ENCODE results near the gene POMGNT1.
A peak's percentile ranks its signal among the peaks of the same experiment; 100 is the strongest.

POMGNT1 gene

DNA sequence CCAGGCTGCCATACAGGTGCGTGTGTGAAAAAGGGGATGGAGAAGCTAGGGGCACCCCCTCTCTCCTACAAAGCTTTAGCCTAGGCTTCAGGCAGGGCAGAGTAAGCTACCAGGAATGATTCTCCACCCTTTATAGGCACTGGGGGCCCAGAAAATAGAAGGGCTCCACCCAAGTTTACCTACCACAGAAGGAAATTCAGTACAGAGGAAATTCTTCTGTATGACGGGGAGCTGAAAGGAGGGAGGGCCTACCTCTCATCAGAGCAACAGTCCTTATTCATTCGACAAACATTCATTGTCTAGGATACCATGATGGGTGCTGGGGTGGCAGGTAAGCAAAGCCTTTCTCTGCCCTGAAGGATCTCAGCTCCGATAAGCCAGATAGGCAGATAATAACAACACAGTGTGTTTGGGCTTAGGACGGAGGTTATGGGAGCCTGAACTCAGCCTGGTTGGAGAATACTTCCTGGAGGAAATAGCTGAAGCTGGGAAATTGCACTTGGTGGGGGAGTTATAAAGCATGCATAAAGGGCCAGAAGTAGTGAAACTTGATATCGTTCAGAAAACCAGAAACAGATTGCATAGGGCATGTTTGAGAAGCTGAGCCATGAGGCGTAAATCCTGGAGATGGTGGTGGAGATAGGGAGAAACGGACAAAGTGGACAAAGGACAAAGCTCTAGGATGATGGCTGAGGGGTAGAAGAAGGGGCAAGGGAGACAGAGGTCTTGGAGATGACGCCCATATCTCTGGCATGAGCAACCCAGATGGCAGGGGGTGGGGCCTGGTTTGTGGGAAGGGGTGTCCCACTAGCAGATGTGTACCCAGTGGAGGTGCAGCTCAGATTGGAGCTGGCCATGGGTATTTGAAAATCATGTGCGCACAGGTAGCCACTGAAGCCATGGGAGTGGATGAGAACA, 16.6 kb downstream of the POMGNT1 start:
- no peak for DNase-seq

- no peak for DNase-seq
These were observed 18.1 kb downstream of the POMGNT1 start for GRCh38 chr1:46180082-46180616.

DNA sequence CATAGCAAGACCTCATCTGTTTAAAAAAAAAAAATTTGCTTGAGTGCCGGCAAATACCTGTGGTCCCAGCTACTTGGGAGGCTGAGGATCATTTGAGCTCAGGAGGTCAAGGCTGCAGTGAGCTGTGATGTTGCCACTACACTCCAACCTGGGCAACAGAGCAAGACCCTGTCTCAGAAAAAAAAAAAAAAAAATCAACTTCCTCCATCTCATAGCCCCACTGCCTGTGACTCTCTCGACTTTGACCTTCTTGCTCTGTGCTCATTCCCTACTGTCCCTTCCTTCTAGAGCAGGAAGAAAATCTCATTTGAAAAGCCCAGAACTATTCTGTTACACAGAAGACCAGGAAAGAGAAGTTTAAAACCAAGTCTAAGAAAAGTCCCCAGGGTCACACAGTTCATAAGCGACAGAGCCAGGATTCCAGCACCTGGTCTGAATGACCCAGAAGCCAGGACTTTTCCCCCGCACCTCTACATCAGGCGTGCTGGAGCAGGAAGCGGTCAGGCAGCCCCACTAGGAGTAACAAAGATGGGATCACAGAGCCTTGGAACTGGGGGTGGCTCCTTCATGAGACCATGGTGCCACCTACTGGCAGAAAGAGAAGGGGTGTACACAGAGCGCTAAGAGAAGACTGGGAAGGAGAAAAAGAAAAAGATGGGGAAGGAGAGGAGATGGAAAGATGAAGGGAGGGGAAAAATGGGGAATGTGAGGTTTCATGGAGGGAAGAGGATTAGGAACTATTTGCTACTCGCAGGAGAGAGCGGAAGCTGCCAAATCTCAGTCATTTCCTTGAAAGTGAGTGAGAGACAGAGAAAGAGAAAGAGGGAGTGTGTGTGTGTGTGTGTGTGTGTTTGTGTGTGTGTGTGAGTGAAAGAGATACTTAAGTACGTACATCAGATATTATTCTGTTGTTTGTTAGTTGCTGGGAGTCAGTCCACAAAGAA, 18.8 kb downstream of the POMGNT1 start:
- peak; percentile 61 for DNase-seq

DNA sequence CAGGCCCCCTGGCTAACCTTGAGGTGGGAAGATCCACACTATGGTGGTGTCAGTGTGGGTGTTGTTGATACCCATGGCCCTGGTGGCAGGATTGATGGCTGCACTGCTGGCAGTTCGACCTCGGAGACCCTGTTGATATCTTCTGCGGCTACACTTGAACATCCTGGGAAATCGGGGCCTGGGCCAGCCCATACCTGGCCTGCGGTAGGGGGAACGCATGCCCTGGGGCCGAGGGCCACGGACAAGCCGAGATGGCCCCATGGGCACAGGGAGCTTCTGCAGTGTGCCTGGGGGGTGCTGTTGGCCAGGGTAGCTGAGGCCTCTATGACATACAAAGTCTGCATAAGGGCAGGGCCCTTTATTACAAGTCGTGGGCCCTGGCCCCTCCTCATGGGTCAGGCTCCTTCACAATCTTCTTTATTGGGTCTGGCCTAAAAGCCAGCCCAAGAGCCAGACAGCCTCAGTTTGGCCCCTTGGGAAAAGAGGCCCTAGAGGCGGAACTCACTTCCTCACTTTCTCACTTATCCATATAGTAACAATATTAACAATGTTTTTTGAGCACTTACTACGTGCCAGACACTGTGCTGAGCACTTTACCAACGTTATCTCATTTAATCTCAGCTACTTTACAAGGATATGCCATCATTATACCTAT, 21.9 kb downstream of the POMGNT1 start, which contains the start of gene P3R3URF:
Gene P3R3URF, minus strand, starts transcription at position 278 of the 655 bp plus-strand sequence. Its CDS starts 17 bp downstream, at position 261.
- no peak for DNase-seq

DNA sequence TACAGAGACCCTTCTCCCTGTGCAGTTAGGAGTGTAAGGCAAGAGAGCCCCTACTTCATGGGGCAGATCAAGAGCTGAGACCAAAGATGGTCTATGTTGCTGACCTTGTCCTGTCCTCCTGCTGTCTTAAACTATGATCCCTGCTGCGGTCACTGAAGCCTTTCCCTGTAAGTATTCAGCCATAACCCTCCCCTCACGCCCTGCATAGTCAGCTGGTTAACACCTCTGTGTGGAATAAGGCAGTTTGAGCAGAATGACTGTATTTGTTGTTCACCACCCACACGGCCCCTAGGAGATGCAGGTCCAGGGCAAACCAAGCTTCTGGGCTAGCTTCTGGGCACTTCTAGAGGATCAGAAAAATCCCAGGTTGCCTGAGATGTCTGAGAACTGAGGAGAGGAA, 23.0 kb downstream of the POMGNT1 start:
- DNase-seq: no peak

GRCh38 chr1:46174448-46175231, 23.6 kb downstream of the POMGNT1 start, which contains the start of gene TSPAN1:
TSPAN1 (plus strand) TSS chr1:46175087; CDS start chr1:46181108, 6,021 bp downstream.
- DNase-seq: no peak

- DNase-seq: no peak
These were observed 24.8 kb downstream of the POMGNT1 start for GRCh38 chr1:46173361-46173856.

- no peak for DNase-seq
These were observed 25.9 kb downstream of the POMGNT1 start for GRCh38 chr1:46172321-46172720.

- no peak for DNase-seq
These were observed 26.4 kb downstream of the POMGNT1 start for GRCh38 chr1:46171871-46172270.

- no peak for DNase-seq
These were observed 26.9 kb downstream of the POMGNT1 start for GRCh38 chr1:46171351-46171750.

GRCh38 chr1:46169811-46170454, 28.3 kb downstream of the POMGNT1 start:
- DNase-seq: no peak

DNA sequence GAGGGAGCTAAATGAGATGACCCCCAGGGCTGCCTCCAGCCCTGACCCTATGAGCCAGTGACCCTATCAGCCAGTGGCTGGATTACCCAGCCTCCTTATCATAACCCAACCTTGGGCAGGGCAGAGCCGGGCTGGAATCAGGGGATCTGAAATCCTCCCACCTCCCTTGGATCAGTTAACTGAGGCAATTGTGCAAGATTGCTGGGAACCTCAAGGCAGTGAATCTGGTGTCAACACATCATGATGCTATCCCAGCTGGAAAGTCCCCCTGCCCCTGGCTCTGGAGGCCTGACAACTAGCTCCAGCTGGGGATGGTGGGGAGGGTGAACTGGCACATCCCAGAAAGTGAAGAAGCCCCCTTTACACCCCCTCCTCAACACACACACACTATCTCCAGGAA, 29.8 kb downstream of the POMGNT1 start:
- DNase-seq: no peak

- DNase-seq: peak; percentile 14
These were observed 31.4 kb downstream of the POMGNT1 start for GRCh38 chr1:46166521-46167462.

DNA sequence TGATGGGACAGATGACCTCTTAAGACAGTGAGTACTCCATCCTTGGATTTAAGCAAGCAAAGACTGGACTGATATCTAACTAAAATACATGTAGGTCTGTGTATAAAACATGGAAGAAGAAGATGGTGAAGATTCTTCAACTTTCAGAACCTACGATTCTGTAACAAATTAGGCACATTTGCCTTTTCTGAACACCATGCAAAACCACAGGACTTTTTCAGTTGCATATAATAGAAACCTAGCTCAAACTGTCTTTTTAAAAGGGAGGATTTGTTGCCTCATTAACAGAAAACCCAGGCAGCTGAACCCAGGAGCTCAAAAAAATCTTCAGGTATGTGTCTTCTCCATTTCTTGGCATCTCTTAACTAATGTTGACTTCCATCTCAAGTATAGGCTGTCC, 38.0 kb downstream of the POMGNT1 start:
- DNase-seq: no peak

- no peak for DNase-seq
These were observed 38.7 kb downstream of the POMGNT1 start for GRCh38 chr1:46159516-46159915.

DNA sequence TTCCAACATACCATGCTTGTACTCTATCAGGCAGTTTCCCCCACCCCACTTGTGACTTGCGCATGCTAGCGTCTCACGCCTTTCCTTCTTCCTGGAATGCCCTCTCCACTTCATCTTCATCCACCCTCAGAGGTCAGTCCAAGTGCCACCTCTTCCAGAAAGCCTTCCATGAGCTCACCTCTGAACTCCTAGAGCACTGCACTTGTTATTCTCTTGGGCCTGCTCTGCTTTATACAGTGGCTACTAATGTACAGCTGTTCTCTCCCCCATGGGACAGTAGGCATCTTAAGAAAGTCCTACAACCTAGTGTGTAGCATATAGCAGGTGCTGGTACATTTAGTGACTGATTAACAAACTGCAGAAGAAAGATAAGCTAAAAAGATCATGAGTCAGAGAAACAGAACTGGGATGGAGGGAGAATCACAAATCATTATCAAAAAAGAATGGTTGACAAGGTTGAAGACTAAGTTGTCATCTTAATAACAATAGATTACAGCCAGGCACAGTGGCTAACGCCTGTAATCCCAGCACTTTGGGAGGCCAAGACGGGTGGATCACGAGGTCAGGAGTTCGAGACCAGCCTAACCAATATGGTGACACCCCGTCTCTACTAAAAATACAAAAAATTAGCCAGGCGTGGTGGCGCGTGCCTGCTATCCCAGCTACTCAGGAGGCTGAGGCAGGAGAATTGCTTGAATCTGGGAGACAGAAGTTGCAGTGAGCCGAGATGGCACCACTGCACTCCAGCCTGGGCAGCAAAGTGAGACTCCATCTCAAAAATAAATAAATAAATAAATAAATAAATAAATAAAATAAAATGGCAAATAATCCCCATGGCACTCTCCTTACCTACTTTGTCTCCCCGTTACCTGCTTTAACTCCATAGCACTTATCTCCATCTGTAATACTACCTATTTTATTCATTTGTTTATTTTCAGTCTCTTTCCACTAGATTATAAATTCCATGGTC, 39.6 kb downstream of the POMGNT1 start:
- DNase-seq: no peak

DNA sequence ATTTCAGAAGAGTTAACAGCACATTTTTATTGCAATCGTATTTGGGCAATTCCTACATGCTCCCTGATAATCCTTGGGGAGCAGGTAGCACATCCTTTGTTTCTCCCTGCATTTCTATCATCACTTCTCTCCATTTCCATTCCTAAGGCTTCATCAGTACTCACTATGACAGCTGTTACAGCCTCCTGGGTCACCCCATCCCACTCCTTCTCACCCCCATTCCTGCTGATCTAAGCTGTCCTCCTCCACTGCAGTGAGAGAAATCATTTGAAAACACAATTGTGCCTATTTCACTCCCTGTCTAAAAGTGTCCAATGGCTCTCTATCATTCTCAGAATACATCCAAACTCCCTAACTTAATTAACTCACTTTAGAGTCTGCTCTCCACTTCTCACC, 40.3 kb downstream of the POMGNT1 start:
- no peak for DNase-seq

DNA sequence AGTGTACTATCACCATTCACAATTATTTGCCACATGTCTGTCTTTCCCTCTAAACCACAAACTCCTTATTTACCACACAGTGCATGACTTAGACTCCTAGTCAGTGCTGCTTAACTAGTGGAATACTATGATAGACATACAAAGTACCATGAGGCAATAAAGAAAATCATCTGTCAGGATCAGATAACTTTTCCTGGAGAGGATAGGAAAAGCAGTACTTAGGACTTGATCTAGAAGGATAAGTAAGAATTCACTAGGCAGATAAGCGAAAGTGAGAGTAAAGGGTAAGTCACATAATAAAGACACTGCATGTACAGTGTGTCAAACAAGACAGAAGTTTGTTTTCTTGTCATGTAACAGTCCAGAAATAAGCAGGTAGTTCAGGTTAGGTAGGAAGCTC, 44.5 kb downstream of the POMGNT1 start:
- no peak for DNase-seq
